Loucy (cell line): ENCODE results near the gene TMEM132C.
"Not testable (repeated sequence)": the region's sequence is repeated elsewhere in the genome, so short reads cannot be mapped to it uniquely, and the experiment has no call there.

Experiments used
- H2AFZ ChIP-seq: fragments of 200-600 bp; sonication (generic); 2 replicates; pipeline ENCODE4 v1.6.0; 2016; ENCODE audit warnings: antibody characterized with exemption, mild to moderate bottlenecking, low read length, moderate library complexity
- H3F3A ChIP-seq: fragments of 200-600 bp; 2 replicates; pipeline ENCODE4 v1.6.0; 2016; ENCODE audit warnings: antibody characterized with exemption, low read depth, mild to moderate bottlenecking
- H3K27me3 ChIP-seq: fragments of 200-600 bp; sonication (generic); 2 replicates; pipeline ENCODE4 v1.6.1; 2014; ENCODE audit warnings: low read length, mild to moderate bottlenecking; ENCODE audit not compliant: insufficient read depth, poor library complexity, severe bottlenecking
- H3K36me3 ChIP-seq: fragments of 200-600 bp; sonication (generic); 2 replicates; pipeline ENCODE4 v1.6.1; 2016; ENCODE audit warnings: low read length; ENCODE audit not compliant: insufficient read depth
- H3K4me1 ChIP-seq: fragments of 200-600 bp; sonication (generic); 2 replicates; pipeline ENCODE4 v1.5.1; 2014; ENCODE audit warnings: low read length, mild to moderate bottlenecking; ENCODE audit not compliant: insufficient read depth, poor library complexity, severe bottlenecking
- H3K4me2 ChIP-seq: fragments of 200-600 bp; sonication (generic); 2 replicates; pipeline ENCODE4 v1.6.0; 2014; ENCODE audit warnings: antibody characterized with exemption, low read length, low read depth, mild to moderate bottlenecking; ENCODE audit not compliant: poor library complexity, severe bottlenecking
- H3K4me3 ChIP-seq: fragments of 200-600 bp; sonication (generic); 2 replicates; pipeline ENCODE4 v1.5.1; 2014; ENCODE audit warnings: low read length, mild to moderate bottlenecking, mixed read lengths; ENCODE audit not compliant: poor library complexity, severe bottlenecking
- H3K79me2 ChIP-seq: fragments of 200-600 bp; sonication (generic); 2 replicates; pipeline ENCODE4 v1.6.1; 2014; ENCODE audit warnings: low read length; ENCODE audit not compliant: insufficient read depth
- H3K9ac ChIP-seq: fragments of 200-600 bp; sonication (generic); 2 replicates; pipeline ENCODE4 v1.6.0; 2014; ENCODE audit warnings: mild to moderate bottlenecking, low read depth, low read length, moderate library complexity; ENCODE audit not compliant: poor library complexity, severe bottlenecking
- H3K9me2 ChIP-seq: fragments of 200-600 bp; sonication (generic); replicated peaks from 2 replicates; pipeline ENCODE4 v1.6.1; 2016; ENCODE audit warnings: low read depth, low read length, mixed read lengths
- H3K9me3 ChIP-seq: fragments of 200-600 bp; sonication (generic); 2 replicates; pipeline ENCODE4 v1.6.1; 2014; ENCODE audit warnings: mild to moderate bottlenecking, antibody characterized with exemption, low read length, low read depth; ENCODE audit not compliant: insufficient read depth
- H4K20me1 ChIP-seq: fragments of 200-600 bp; sonication (generic); 2 replicates; pipeline ENCODE4 v1.6.0; 2014; ENCODE audit warnings: antibody characterized with exemption, low read length, mild to moderate bottlenecking; ENCODE audit not compliant: insufficient read depth, poor library complexity, severe bottlenecking
- CTCF ChIP-seq: fragments of 200-600 bp; sonication (generic); conservative IDR thresholded peaks from 2 replicates; pipeline ENCODE4 v1.5.1; 2014; ENCODE audit warnings: mild to moderate bottlenecking, antibody characterized with exemption, low read length
- EZH2phosphoT487 ChIP-seq: fragments of 200-600 bp; IDR thresholded peaks from 2 replicates; pipeline ENCODE4 v1.6.1; 2018; ENCODE audit warnings: antibody characterized with exemption, mild to moderate bottlenecking, moderate library complexity, borderline replicate concordance

The TMEM132C gene

GRCh38 chr12:128474916-128475315 is 207.9 kb downstream of the TMEM132C start:
- H3K9me2 ChIP-seq: no peaks in the 10 kb centered on the region
- H3K36me3 ChIP-seq: no peaks in the 10 kb centered on the region
- H4K20me1 ChIP-seq: no peaks in the 10 kb centered on the region
- no peak overlapping the region for H3K4me2 ChIP-seq
- no peak overlapping the region for H3K4me3 ChIP-seq
- H3K79me2 ChIP-seq: no peaks in the 10 kb centered on the region
- TF ChIP-seq CTCF: no peak
- H3K27me3 ChIP-seq: no peaks in the 10 kb centered on the region
- peaks cover 4% of the 10 kb centered on the region; the same call in 1 of the 2 replicates for H3K9me3 ChIP-seq
- H2AFZ ChIP-seq: no peak overlapping the region
- H3F3A ChIP-seq: no peaks in the 10 kb centered on the region
- no peaks in the 10 kb centered on the region for H3K4me1 ChIP-seq
- H3K9ac ChIP-seq: no peak overlapping the region

DNA sequence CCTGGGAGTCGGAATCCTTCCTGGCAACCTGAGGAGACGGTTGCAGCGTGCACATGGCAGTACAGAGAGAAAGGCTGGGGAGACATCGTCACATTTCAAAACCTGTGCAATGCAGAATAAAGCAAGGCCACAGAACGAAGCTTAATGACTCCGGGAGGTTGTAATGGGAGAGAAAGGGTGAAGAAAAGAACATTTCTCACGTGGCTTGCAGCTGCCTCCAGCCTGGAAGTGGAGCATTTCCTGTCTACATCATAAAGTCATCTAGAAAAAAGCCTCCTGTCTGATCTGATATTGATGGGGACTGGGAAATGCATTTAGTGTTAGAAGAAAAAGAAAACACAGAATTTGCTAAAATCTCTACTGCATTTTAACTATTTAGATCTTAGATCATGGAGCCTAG is 209.3 kb downstream of the TMEM132C start:
- H3K4me3 ChIP-seq: no peak overlapping the region
- no peaks in the 10 kb centered on the region for H3F3A ChIP-seq
- H3K4me1 ChIP-seq: no peaks in the 10 kb centered on the region
- H3K9me3 ChIP-seq: peaks cover 4% of the 10 kb centered on the region; the same call in 1 of the 2 replicates
- no peak overlapping the region for H3K4me2 ChIP-seq
- no peaks in the 10 kb centered on the region for H3K27me3 ChIP-seq
- no peaks in the 10 kb centered on the region for H3K36me3 ChIP-seq
- TF ChIP-seq EZH2phosphoT487 (no peak), CTCF (no peak)
- no peaks in the 10 kb centered on the region for H3K9me2 ChIP-seq
- H3K9ac ChIP-seq: no peak overlapping the region
- no peaks in the 10 kb centered on the region for H4K20me1 ChIP-seq
- H3K79me2 ChIP-seq: no peaks in the 10 kb centered on the region
- no peak overlapping the region for H2AFZ ChIP-seq

- H3K4me3 ChIP-seq: no peak overlapping the region
- no peaks in the 10 kb centered on the region for H3K27me3 ChIP-seq
- H3K4me2 ChIP-seq: no peak overlapping the region
- H2AFZ ChIP-seq: no peak overlapping the region
- H3K9me3 ChIP-seq: no peaks in the 10 kb centered on the region
- H4K20me1 ChIP-seq: no peaks in the 10 kb centered on the region
- no peaks in the 10 kb centered on the region for H3K4me1 ChIP-seq
- TF ChIP-seq CTCF: no peak
- no peak for TF ChIP-seq EZH2phosphoT487
- H3F3A ChIP-seq: no peaks in the 10 kb centered on the region
- no peaks in the 10 kb centered on the region for H3K36me3 ChIP-seq
- H3K9me2 ChIP-seq: no peaks in the 10 kb centered on the region
- H3K9ac ChIP-seq: no peak overlapping the region
- H3K79me2 ChIP-seq: no peaks in the 10 kb centered on the region
These were observed 216.7 kb downstream of the TMEM132C start for GRCh38 chr12:128483526-128484255.

GRCh38 chr12:128497376-128497775 is 230.4 kb downstream of the TMEM132C start:
- not testable (repeated sequence) for H3F3A ChIP-seq, H2AFZ ChIP-seq, H3K4me1 ChIP-seq, H3K4me3 ChIP-seq, H3K9me3 ChIP-seq, H3K27me3 ChIP-seq, H3K36me3 ChIP-seq, H3K9ac ChIP-seq, H3K79me2 ChIP-seq, H4K20me1 ChIP-seq, H3K9me2 ChIP-seq, H3K4me2 ChIP-seq
